ENCODE results near the gene MSANTD7.

GRCh38 chr10:14843327-14843988 is 5.4 kb downstream of the MSANTD7 start:
- TF ChIP-seq CTCF (IDR thresholded peaks at IDR 0.05) (no peak), EZH2phosphoT487 (IDR thresholded peaks at IDR 0.05) (no peak)
